Measurements from ENCODE around the gene CCNA2. TPM values are rescaled to one million over a fixed set of nuclear protein-coding genes. Genes with fewer than 3 reads are reported as not detected.
A peak's percentile ranks its signal among the peaks of the same experiment; 100 is the strongest.

CCNA2 gene
- total RNA-seq, 1 donor from 2014 or later = 0.79 TPM

DNA sequence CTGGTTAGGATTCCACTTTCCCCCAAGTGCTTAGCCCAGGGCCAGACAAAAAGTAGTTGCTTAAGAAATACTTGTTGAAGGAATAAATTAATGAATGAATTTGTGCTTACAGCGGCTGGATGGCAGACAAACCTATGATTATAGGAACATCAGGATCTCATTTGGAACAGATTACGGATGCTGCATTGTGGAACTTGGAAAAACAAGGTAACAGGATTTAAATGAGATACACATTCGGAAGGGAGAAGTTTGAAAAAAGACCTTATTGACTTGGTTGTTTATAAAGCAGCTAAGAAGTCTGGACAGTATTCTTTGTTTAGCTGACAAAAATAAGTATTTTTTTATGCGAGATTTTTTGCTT, 22.0 kb downstream of the CCNA2 start:
- Histone ChIP-seq H3K4me3 (ENCODE audit: low read depth, low read length) (peak overlapping the region; percentile 94), H3K27me3 (ENCODE audit: control insufficient read depth, insufficient read depth, low read length) (no peaks in the 10 kb centered on the region), H3K36me3 (ENCODE audit: control insufficient read depth, insufficient read depth, low read length) (peaks cover 2% of the 10 kb centered on the region)
- TF ChIP-seq, protein P1, sequence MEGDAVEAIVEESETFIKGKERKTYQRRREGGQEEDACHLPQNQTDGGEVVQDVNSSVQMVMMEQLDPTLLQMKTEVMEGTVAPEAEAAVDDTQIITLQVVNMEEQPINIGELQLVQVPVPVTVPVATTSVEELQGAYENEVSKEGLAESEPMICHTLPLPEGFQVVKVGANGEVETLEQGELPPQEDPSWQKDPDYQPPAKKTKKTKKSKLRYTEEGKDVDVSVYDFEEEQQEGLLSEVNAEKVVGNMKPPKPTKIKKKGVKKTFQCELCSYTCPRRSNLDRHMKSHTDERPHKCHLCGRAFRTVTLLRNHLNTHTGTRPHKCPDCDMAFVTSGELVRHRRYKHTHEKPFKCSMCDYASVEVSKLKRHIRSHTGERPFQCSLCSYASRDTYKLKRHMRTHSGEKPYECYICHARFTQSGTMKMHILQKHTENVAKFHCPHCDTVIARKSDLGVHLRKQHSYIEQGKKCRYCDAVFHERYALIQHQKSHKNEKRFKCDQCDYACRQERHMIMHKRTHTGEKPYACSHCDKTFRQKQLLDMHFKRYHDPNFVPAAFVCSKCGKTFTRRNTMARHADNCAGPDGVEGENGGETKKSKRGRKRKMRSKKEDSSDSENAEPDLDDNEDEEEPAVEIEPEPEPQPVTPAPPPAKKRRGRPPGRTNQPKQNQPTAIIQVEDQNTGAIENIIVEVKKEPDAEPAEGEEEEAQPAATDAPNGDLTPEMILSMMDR (IDR thresholded peaks at IDR 0.05; ENCODE audit: insufficient read depth, low read length, severe bottlenecking) = no peak
- no peak for FAIRE-seq
- DNase-seq (ENCODE audit: low read depth) = no peak

DNA sequence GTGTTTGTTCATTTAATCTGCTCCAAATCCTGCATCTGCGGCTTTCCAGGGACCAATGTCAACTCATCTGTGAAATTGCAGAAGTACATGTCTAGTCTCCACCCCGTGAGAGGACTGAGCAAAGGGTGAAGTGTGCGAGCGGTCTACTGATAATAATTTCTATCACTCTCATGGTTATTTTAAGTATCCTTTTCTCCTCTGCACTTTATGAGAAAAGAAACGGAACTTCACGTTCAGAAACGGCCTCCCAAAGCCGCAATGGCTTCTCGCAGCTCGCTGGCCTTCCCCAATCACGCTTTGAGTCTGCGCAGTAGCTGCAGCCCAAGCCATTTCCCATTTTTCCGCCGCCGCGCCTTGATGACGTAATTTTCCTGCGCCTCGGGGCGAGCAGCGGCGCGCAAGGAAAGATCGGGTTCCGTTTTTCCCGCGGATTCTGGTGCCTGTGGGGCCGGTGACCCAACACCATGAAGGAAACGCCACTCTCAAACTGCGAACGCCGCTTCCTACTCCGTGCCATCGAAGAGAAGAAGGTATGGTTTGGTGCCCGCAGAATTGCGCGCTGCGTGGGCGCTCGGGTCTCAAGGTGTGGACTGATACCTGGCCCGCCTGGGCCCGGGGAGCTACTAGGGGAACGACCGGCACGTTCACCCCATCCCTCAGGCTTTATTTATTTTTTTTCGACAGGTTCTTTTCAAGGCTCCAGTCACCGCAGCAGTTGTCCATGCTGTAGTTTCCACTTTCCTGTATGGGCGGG, 22.5 kb downstream of the CCNA2 start, which contains the start of gene EXOSC9:
Gene EXOSC9 (plus strand): TSS at position 363 of the 754 bp plus-strand sequence. CDS start 102 bp downstream, at position 465.
- TF ChIP-seq, protein P1 (IDR thresholded peaks at IDR 0.05; ENCODE audit: insufficient read depth, low read length, severe bottlenecking) = no peak

DNA sequence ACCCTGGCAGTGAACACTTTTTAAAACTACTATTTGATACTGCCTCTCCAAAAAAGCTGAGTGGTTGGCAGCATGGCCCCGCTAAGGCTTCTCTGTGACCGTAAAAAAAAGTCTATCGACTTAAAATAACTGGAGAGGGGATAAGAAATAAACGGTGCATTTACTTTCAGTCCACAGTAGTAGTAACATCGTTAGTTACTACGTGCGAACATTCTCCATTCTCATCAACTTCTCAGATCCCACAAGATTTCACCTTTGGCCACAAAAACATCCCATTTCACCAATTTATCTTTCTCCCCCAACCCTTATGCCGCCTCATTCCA, 23.1 kb downstream of the CCNA2 start:
- Histone ChIP-seq H3K27me3 (ENCODE audit: control insufficient read depth, insufficient read depth, low read length) (no peaks in the 10 kb centered on the region), H3K36me3 (ENCODE audit: control insufficient read depth, insufficient read depth, low read length) (peaks cover 2% of the 10 kb centered on the region), H3K4me3 (ENCODE audit: low read depth, low read length) (peak overlapping the region; percentile 94)
- TF ChIP-seq, protein P1 (IDR thresholded peaks at IDR 0.05; ENCODE audit: insufficient read depth, low read length, severe bottlenecking) = no peak
- FAIRE-seq (no peak), DNase-seq (ENCODE audit: low read depth) (no peak)

More for the DNA sequence above, 22.5 kb downstream of the CCNA2 start, which contains the start of gene EXOSC9:
- FAIRE-seq (peak; percentile 66), DNase-seq (ENCODE audit: low read depth) (peak; percentile 83)
- no peaks in the 10 kb centered on the region for H3K27me3 ChIP-seq (ENCODE audit: control insufficient read depth, insufficient read depth, low read length)
- peaks cover 2% of the 10 kb centered on the region for H3K36me3 ChIP-seq (ENCODE audit: control insufficient read depth, insufficient read depth, low read length)
- H3K4me3 ChIP-seq (ENCODE audit: low read depth, low read length) = peak within 1 kb of the TSS; percentile 94

DNA sequence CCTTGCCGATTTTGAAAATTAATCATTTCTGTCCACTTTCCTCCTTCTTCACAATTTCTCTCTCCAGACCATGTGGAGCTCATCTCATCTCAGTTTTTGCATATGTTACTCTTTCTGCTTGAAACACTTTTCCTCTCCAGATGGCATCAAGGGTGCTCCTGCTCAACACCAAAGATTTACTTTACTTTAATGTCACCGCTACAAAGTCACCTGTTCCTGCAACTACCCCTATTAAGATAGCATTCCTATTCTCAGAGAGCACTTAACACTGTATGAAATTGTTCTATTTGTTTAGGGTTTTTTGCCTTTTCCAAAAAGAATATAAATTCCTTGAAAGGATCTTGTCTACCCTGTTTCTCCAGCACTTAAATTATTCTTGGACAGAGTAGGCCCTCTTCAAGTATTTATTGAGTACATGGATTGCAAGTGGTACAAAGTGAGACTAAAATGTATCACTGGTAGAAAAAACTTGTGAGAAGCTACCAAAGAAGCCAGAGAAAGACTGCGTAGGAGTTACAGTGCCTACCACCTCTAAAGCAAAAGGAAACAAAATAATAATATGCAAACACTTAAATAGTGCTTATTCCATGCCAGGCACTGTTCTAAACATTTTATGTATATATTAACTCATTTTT, 23.7 kb downstream of the CCNA2 start:
- H3K36me3 ChIP-seq (ENCODE audit: control insufficient read depth, insufficient read depth, low read length) = peaks cover 2% of the 10 kb centered on the region
- no peak for FAIRE-seq
- H3K27me3 ChIP-seq (ENCODE audit: control insufficient read depth, insufficient read depth, low read length) = no peaks in the 10 kb centered on the region
- TF ChIP-seq, protein P1 (IDR thresholded peaks at IDR 0.05; ENCODE audit: insufficient read depth, low read length, severe bottlenecking) = no peak
- no peak overlapping the region for H3K4me3 ChIP-seq (ENCODE audit: low read depth, low read length)
- no peak for DNase-seq (ENCODE audit: low read depth)

DNA sequence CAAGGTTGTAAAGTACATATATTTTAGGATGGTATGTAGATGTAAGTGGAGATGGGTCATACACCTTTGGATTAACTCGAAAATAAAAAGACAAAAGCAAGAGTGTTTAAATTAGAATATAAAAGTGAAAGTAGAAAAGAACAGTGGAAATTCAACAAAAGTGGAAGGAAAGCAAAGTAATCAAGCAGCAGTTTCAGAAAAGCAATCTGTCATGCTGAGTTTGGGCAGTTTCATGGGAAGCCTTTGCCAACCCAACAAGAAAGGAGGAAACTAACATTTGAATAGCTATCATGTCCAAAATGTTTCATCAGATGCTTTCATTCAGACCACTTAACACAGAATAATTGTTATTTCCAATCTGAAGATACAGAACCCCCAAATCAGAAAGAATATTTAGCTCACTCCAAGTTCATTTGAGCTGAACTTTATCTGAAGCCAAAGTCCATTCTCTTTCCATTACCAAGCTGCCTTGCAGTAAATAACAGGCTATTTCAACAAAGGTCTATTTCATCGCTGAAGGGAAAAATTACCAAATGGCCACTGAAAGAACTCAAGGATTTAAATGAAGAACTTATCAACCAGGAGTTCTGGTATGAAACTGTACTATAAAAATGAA, 24.4 kb downstream of the CCNA2 start:
- FAIRE-seq (no peak), DNase-seq (ENCODE audit: low read depth) (no peak)
- TF ChIP-seq, protein P1 (IDR thresholded peaks at IDR 0.05; ENCODE audit: insufficient read depth, low read length, severe bottlenecking) = no peak
- Histone ChIP-seq H3K4me3 (ENCODE audit: low read depth, low read length) (no peak overlapping the region), H3K27me3 (ENCODE audit: control insufficient read depth, insufficient read depth, low read length) (no peaks in the 10 kb centered on the region), H3K36me3 (ENCODE audit: control insufficient read depth, insufficient read depth, low read length) (peaks cover 2% of the 10 kb centered on the region)

Measured in bronchial epithelial cell (primary cell).